Dermis microvascular lymphatic vessel endothelial cell (primary cell): Measurements from ENCODE around the gene PGM5. TPM values are rescaled to one million over a fixed set of nuclear protein-coding genes. Genes with fewer than 3 reads are reported as not detected.
A peak's percentile ranks its signal among the peaks of the same experiment; 100 is the strongest.

Source experiments
- DNase-seq, 2 donors: peaks; one replicate each; pipeline versions ENCODE4 v3.0.0 to v3.0.0-alpha.2; 2010; ENCODE audit warnings: low read depth in 2 of 2
- total RNA-seq: library from RNA; depleted of rRNA; stranded (reverse); fragments of >200 nt; gene quantifications from 2 replicates; pipeline ENCODE4 v1.2.1, GENCODE V29; 2014

Gene PGM5
- total RNA-seq, 1 donor from 2014 or later: 48.9 TPM

GRCh38 chr9:68533678-68534077 is 177.3 kb downstream of the PGM5 start:
- no peak for DNase-seq

DNA sequence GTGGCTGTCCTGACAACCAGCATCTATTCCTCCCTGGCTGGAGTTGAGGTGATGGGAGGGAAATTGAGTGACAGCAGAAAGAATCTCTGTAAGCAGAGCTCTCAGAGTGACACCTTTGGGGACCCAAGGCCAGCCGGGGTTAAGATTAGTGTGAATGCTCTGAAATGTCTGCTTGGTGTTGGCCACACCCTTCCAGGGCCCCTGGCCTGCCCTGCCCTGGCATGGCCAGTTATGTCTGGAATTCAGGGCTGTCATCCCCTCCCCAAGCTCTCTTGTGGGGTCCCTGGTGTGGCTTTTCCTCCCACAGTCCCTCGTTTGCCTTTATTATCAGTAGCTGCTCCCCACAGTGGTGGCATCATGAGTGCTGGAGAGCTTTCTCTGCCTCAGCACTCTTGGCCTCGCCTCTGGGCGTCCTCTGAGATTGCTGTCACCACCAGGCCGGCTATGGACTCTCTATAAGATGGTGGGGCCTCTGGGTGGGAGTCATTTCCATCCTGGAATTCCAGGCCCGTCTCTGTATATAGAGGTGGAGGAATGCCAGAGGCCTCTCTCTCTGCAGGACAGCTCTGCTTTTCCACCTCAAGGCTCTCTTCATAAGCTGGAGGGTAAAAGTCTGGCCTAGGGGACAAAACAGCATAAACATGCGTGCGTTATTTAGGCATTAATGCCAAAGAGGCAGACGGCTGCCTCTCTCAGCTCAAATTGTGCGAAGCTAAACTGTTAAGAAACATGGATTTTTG is 180.6 kb downstream of the PGM5 start:
- DNase-seq: no peak

DNA sequence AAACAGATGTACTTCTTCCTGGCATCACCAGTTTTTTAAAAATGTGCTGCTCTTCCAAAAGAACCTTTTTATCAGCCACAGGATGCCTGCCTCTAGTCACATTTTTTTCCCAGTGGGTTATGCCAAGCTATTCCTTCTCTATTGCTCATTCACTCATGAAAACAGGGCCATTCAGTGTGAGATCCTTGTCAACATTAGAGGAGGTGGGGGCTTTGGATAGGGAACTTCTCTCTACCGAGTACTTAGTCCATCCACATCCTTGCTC is 181.1 kb downstream of the PGM5 start:
- DNase-seq: no peak

DNA sequence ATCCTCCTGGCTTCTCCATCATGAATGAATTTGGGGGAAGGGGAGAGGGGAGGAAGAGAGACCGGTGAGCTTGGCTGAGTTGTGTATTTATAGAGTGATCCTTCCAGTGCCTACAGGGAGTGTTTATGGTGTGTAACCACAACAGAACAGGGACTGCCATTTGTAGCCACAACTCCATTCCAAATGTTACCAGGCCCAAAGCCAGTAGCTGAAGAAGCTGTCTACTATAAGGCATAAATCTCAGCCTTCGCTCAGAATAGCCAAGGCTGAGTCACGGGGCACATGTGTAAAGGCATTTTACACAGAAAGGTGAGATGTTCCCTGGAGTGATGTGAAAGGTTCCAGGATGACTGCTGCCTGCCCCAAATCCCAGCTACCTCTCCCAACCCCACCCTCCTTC is 181.8 kb downstream of the PGM5 start:
- no peak for DNase-seq

- no peak for DNase-seq
Observed at GRCh38 chr9:68540712-68541535, 184.5 kb downstream of the PGM5 start, which contains the start of gene TMEM252. Gene TMEM252, minus strand, starts transcription at chr9:68540883. Its CDS starts 69 bp downstream, at chr9:68540814.

- peak in 1 of 2 donors; percentile 60 for DNase-seq
Observed at GRCh38 chr9:68541568-68541967, 185.2 kb downstream of the PGM5 start.

DNA sequence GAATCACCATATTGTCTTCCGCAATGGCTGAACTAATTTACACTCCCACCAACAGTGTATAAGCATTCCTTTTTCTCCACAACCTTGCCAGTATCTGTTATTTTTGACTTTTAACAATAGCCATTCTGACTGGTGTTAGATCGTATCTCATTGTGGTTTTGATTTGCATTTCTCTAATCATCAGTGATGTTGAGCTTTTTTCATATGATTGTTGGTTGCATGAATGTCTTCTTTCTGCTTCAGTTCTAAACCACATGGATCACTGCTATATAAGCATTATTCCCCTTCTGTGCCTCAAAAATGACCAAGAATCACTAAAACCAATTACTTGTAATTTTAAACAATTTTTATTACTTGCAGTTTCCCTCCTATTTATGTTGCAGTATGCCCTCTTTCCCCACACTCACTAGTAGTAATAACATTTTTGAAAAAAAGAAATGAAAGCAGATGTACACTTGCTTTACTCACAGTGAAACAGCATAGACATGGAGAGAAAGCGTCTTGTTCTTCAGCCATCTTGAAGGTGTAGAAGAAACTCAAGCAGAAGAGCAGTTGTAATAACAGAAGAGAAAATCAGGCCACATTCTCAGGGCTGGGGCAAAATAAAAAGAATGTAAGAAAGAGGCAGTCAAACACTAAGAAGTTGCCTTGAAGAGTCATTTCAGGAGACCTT is 188.8 kb downstream of the PGM5 start:
- DNase-seq: no peak

- peak in 1 of 2 donors; percentile 78 for DNase-seq
Observed at GRCh38 chr9:68546596-68547390, 190.4 kb downstream of the PGM5 start.

DNA sequence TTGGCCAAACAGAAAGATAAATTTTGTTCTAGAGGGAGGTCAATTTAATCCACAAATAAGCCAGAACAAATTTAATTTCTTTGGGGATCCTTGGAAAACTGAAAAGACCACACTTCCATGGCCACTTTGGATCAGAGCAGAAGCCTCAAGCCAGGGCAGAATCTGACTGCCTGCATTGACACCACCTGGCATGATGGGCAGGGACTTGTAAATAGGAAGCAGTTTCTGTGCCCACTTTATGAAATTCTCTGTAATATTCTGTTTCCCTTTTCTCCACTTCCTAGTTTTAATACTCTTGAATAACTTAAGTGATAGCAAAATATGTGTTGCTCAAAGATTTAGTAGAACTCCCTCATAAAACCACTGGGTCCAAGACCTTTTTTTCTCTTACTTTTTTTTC is 191.0 kb downstream of the PGM5 start:
- DNase-seq: no peak

- no peak for DNase-seq
Observed at GRCh38 chr9:68548241-68548640, 191.8 kb downstream of the PGM5 start.

DNA sequence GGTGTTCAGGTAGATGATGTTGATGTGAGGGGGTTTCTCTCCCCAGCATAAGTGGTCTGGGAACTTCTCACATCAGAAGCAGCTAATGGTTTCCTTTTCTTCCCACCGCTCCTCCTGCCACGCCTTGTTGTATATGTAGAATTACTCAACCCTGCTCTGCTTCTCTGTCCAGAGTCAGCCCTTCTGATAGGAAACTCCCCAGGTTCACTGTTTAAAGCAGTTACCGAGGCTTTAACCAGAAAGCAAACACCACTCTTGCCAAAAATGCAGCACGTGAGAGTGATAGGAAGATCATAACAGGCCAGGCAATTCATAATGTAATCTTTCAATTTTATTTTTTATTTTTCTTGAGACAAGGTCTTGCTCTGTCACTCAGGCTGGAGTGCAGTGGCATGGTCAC is 194.8 kb downstream of the PGM5 start:
- DNase-seq: peak in 1 of 2 donors; percentile 82

GRCh38 chr9:68552700-68553476 is 196.5 kb downstream of the PGM5 start:
- no peak for DNase-seq

- DNase-seq: no peak
Observed at GRCh38 chr9:68555437-68556150, 199.2 kb downstream of the PGM5 start.

DNA sequence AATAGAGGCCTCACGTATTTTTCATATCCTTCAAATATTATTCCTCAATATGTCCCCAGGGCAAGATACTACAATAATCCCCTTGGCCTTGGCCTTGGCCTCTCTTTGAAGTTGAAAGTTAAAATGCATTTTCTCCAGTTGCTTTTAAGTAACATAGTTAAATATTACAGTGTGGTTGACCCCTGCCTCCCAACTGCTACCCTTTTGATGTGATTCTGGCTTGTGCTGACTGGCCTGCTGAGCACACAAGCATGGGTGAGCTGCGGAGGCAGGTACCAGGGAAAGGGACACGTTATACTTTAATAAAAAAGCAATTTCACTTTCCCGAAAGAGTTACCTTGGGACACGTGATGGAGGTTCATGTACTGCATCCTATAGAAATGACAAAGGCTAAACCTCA is 202.1 kb downstream of the PGM5 start:
- no peak for DNase-seq

GRCh38 chr9:68560071-68560844 is 203.8 kb downstream of the PGM5 start:
- peak; percentile 28 to 96 for DNase-seq

GRCh38 chr9:68562461-68562860 is 206.1 kb downstream of the PGM5 start:
- DNase-seq: no peak

DNA sequence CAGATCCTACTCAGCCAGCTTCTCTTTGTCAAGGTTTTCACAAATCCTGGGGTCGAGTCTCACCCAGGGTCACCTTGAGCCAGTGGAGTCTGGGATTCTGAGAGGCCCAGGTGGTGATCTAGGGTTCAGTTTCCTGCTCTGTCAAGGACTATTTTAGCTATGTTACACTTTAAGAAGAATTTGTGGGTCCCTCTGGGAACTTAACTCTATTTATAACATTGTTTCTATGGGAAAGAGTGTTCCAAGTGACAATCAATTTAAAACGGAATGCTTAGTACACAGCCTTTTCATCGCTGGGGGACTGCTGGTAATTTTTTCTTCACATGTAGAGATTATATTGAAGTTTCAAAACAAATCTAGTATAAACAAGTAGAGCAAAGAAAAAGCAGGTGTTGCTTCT is 211.2 kb downstream of the PGM5 start:
- no peak for DNase-seq

DNA sequence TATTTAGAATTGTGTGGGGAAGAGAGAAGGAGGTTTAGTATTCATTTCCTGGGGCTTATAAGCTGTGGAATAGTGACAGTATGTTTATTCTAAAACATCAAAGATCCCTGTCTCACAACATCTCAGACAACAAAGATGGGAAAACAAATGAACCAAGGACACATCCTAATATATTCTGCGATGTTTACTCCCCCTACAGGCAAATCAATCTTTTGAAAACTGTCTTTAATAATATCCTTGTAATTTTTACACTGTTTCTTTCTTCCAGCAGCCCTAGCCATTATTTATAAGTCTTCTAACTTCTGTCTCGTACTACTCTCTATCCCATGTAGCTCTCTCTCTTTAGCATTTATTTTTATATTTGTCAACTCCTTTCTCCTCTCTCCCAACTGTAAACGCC is 217.7 kb downstream of the PGM5 start:
- no peak for DNase-seq

- DNase-seq: no peak
Observed at GRCh38 chr9:68575817-68576216, 219.4 kb downstream of the PGM5 start.
